Endothelial cell of umbilical vein (primary cell): Measurements from ENCODE around the gene CDS2. TPM values are rescaled to one million over a fixed set of nuclear protein-coding genes. Genes with fewer than 3 reads are reported as not detected.

Experiments
- BruUV-seq: library from RNA; stranded (reverse); fragments of 400-500 nt; replicated peaks from 2 replicates; lab custom pipeline; 2021; lab: Mats Ljungman, UMichigan
- CTCF ChIA-PET: fragments of 300-600, 350-600 bp; sonication (Branson Sonifier 250); formaldehyde crosslinking; loops from one replicate; lab custom pipeline; 2021; ENCODE audit warnings: antibody characterized with exemption, inconsistent platforms; lab: Charles Lee
- POLR2A ChIA-PET: fragments of 300-600, 350-600 bp; sonication (Branson Sonifier 250); formaldehyde crosslinking; loops from one replicate; lab custom pipeline; 2021; ENCODE audit warnings: antibody characterized with exemption, inconsistent platforms; lab: Charles Lee
- DNase-seq: peaks from one replicate; pipeline ENCODE4 v3.0.0-alpha.2; 2011; ENCODE audit warnings: low read depth, low spot score
- FAIRE-seq: peaks from 2 replicates; lab custom pipeline; 2011; peaks lifted over from hg19 to GRCh38; lab: Jason Lieb, UNC
- H2AFZ ChIP-seq: 2 replicates; pipeline ENCODE4 v1.6.0; 2012; ENCODE audit warnings: low read depth, low read length, control low read depth, inconsistent platforms
- H3K27ac ChIP-seq: 2 replicates; pipeline ENCODE4 v1.5.1; 2011; ENCODE audit warnings: low read depth, mild to moderate bottlenecking, control low read depth, low read length, moderate library complexity; ENCODE audit not compliant: insufficient read depth
- H3K27me3 ChIP-seq, 2 experiments: 2 replicates each; pipeline versions ENCODE4 v1.6.0 to v1.6.1; 2011; ENCODE audit warnings: low read length in 2 of 2, mixed read lengths in 1 of 2; ENCODE audit not compliant: control insufficient read depth in 2 of 2, insufficient read depth in 2 of 2
- H3K36me3 ChIP-seq, 2 experiments: 2 replicates in 1 of 2; 3 replicates in 1 of 2; pipeline ENCODE4 v1.5.1; 2011; ENCODE audit warnings: low read length in 2 of 2, mild to moderate bottlenecking in 1 of 2, moderate library complexity in 1 of 2; ENCODE audit not compliant: control insufficient read depth in 2 of 2, insufficient read depth in 2 of 2; ENCODE audit errors: extremely low read depth in 1 of 2
- H3K4me1 ChIP-seq: 3 replicates; pipeline ENCODE4 v1.5.1; 2011; ENCODE audit warnings: mild to moderate bottlenecking, low read length; ENCODE audit not compliant: control insufficient read depth, insufficient read depth; ENCODE audit errors: extremely low read depth
- H3K4me2 ChIP-seq: 2 replicates; pipeline ENCODE4 v1.6.1; 2011; ENCODE audit warnings: low read length, control low read depth, mixed read lengths; ENCODE audit not compliant: insufficient read depth
- H3K4me3 ChIP-seq, 3 experiments: fragments of 200-600 bp in 1 of 3; sonication (generic), shearing (Covaris generic) in 1 of 3; replicated peaks in 1 of 3; 2 replicates each; pipeline ENCODE4 v1.5.1; 2011 to 2016; ENCODE audit warnings: control low read depth in 3 of 3, low read length in 3 of 3, mild to moderate bottlenecking in 2 of 3, inconsistent platforms in 1 of 3, low read depth in 1 of 3, moderate library complexity in 1 of 3; ENCODE audit not compliant: insufficient read depth in 1 of 3
- H3K79me2 ChIP-seq: 2 replicates; pipeline ENCODE4 v1.6.0; 2012; ENCODE audit warnings: low read length, inconsistent platforms; ENCODE audit not compliant: control insufficient read depth, insufficient read depth
- H3K9ac ChIP-seq: replicated peaks from 2 replicates; pipeline ENCODE3; 2011; ENCODE audit warnings: low read length, control low read depth; ENCODE audit not compliant: insufficient read depth; ENCODE audit errors: extremely low read depth
- H3K9me1 ChIP-seq: replicated peaks from 3 replicates; pipeline ENCODE4 v1.6.0; 2011; ENCODE audit warnings: mild to moderate bottlenecking, low read length; ENCODE audit not compliant: control insufficient read depth, insufficient read depth; ENCODE audit errors: extremely low read depth
- H3K9me3 ChIP-seq: replicated peaks from 2 replicates; pipeline ENCODE4 v1.5.1; 2012; ENCODE audit warnings: low read length, inconsistent platforms; ENCODE audit not compliant: control insufficient read depth, insufficient read depth
- H4K20me1 ChIP-seq: replicated peaks from 2 replicates; pipeline ENCODE3; 2011; ENCODE audit warnings: mild to moderate bottlenecking, low read length; ENCODE audit not compliant: control insufficient read depth, insufficient read depth; ENCODE audit errors: extremely low read depth
- EZH2 ChIP-seq: IDR thresholded peaks from 2 replicates; pipeline ENCODE4 v1.6.1; 2012; ENCODE audit warnings: borderline replicate concordance, low read depth, mild to moderate bottlenecking, moderate library complexity, low read length, inconsistent platforms; ENCODE audit not compliant: severe bottlenecking
- FOS ChIP-seq: IDR thresholded peaks from 2 replicates; pipeline ENCODE4 v1.6.1; 2011; ENCODE audit warnings: mild to moderate bottlenecking, low read length, moderate library complexity, borderline replicate concordance; ENCODE audit not compliant: insufficient read depth
- GATA2 ChIP-seq: IDR thresholded peaks from 2 replicates; pipeline ENCODE4 v1.7.0; 2011; ENCODE audit warnings: low read depth, mild to moderate bottlenecking, moderate library complexity, mixed read lengths, low read length; ENCODE audit not compliant: insufficient read length, insufficient read depth
- JUN ChIP-seq: IDR thresholded peaks from 2 replicates; pipeline ENCODE4 v1.6.1; 2011; ENCODE audit warnings: borderline replicate concordance, low read depth; ENCODE audit not compliant: insufficient read length, insufficient read depth
- MAX ChIP-seq: IDR thresholded peaks from 2 replicates; pipeline ENCODE4 v1.6.1; 2011; ENCODE audit not compliant: insufficient read depth, insufficient read length
- MYC ChIP-seq: IDR thresholded peaks from one replicate; pipeline ENCODE4 v1.6.1; 2011; ENCODE audit warnings: mild to moderate bottlenecking, low read depth, low read length
- POLR2A ChIP-seq: IDR thresholded peaks from 2 replicates; pipeline ENCODE4 v1.6.1; 2012; ENCODE audit warnings: low read depth, mild to moderate bottlenecking, control low read depth, low read length
- POLR2AphosphoS5 ChIP-seq: IDR thresholded peaks from 2 replicates; pipeline ENCODE4 v1.6.1; 2012; ENCODE audit warnings: low read depth, mild to moderate bottlenecking, control low read depth, low read length, moderate library complexity; ENCODE audit not compliant: insufficient read depth
- dilution Hi-C: fragments of 300-500 bp; cut with MboI; formaldehyde crosslinking; loops from one replicate; pipeline ENCODE4 v1.15.0; 2019; ENCODE audit warnings: low sequenced_read_pairs; ENCODE audit not compliant: extremely low pct_ligation_motif_present
- intact Hi-C: fragments of 100-400 bp; cut with micrococcal nuclease; formaldehyde crosslinking; loops from one replicate; pipeline ENCODE4 v1.10.0; 2022
- polyA plus RNA-seq, 4 experiments: library from polyadenylated mRNA; depleted of rRNA in 3 of 4; stranded (reverse) in 3 of 4; unstranded in 1 of 4; fragments of >200 nt; gene quantifications; 2 replicates each; pipeline versions ENCODE4 v1.2.1 to v1.2.3, GENCODE V29; 2011 to 2012; ENCODE audit warnings: missing spikeins in 1 of 4
- total RNA-seq: library from RNA; stranded (reverse); gene quantifications from 2 replicates; pipeline ENCODE4 v1.2.3, GENCODE V29; 2021
- TF ChIP-seq, protein P1 (sequence below), 2 donors: IDR thresholded peaks; 1 replicate in 1 of 2; 2 replicates in 1 of 2; pipeline ENCODE4 v1.5.1; 2011; ENCODE audit warnings: low read length in 2 of 2, mild to moderate bottlenecking in 2 of 2, moderate library complexity in 2 of 2, control low read depth in 1 of 2, inconsistent platforms in 1 of 2, low read depth in 1 of 2; ENCODE audit not compliant: insufficient read depth in 1 of 2; ENCODE audit errors: extremely low read depth in 1 of 2

CDS2 gene
- total and polyA plus RNA-seq, 2 donors (not counting 3 experiments of a cell fraction or from before 2014, with no cell fraction given): 47.0 to 49.0 TPM

DNA sequence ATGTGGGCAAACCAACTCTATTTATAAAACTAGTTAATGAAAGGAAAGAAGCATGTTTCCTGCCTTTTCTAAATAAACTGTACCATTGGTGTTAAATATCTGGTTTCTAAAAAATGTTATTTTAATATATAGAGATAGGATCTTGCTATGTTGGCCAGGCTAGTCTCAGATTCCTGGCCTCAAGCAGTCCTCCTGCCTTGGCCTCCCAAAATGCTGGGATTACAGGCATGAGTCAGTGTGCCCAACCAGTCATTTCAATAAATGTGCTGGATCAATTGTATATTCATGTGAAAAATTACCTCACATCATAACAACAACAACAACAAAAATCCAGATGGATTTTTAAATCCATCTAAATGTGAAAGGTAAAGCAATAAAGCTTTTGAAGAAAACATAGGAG, 80.3 kb downstream of the CDS2 start:
- Histone ChIP-seq H2AFZ (no peak overlapping the region), H3K4me3 (no peak overlapping the region), H3K4me1 (no peaks in the 10 kb centered on the region), H4K20me1 (no peaks in the 10 kb centered on the region), H3K36me3 (peaks cover 0 to 2% of the 10 kb centered on the region in 2 experiments), H3K27ac (no peak overlapping the region), H3K9me3 (no peaks in the 10 kb centered on the region), H3K27me3 (no peaks in the 10 kb centered on the region), H3K9ac (no peak overlapping the region), H3K9me1 (no peaks in the 10 kb centered on the region), H3K4me2 (no peak overlapping the region), H3K79me2 (no peaks in the 10 kb centered on the region)
- POLR2A ChIA-PET: no interaction called here
- no peak for DNase-seq
- BruUV-seq: no TSS peak
- intact Hi-C loops (no loop called here), dilution Hi-C loops (no loop called here)
- TF ChIP-seq POLR2A (no peak), EZH2 (no peak), MYC (no peak), POLR2AphosphoS5 (no peak), FOS (no peak), JUN (no peak), GATA2 (no peak), MAX (no peak)
- TF ChIP-seq, protein P1, sequence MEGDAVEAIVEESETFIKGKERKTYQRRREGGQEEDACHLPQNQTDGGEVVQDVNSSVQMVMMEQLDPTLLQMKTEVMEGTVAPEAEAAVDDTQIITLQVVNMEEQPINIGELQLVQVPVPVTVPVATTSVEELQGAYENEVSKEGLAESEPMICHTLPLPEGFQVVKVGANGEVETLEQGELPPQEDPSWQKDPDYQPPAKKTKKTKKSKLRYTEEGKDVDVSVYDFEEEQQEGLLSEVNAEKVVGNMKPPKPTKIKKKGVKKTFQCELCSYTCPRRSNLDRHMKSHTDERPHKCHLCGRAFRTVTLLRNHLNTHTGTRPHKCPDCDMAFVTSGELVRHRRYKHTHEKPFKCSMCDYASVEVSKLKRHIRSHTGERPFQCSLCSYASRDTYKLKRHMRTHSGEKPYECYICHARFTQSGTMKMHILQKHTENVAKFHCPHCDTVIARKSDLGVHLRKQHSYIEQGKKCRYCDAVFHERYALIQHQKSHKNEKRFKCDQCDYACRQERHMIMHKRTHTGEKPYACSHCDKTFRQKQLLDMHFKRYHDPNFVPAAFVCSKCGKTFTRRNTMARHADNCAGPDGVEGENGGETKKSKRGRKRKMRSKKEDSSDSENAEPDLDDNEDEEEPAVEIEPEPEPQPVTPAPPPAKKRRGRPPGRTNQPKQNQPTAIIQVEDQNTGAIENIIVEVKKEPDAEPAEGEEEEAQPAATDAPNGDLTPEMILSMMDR (IDR thresholded peaks at IDR 0.05; ENCODE audit: extremely low read depth in 1 of 2, insufficient read depth in 1 of 2, low read depth in 1 of 2, low read length in 2 of 2): no peak
- CTCF ChIA-PET: interaction anchor here (8.6 to 11.1 kb wide), 2 partner anchors 12 to 241 kb away, joined by 228 to 275 read pairs; no protein-coding TSS in a partner anchor
- FAIRE-seq: no peak
